Loucy (cell line): ENCODE measurements around the gene PCDHA11.
A peak's percentile ranks its signal among the peaks of the same experiment; 100 is the strongest.

Experiments
- H2AFZ ChIP-seq: fragments of 200-600 bp; sonication (generic); 2 replicates; pipeline ENCODE4 v1.6.0; 2016; ENCODE audit warnings: antibody characterized with exemption, mild to moderate bottlenecking, low read length, moderate library complexity
- H3F3A ChIP-seq: fragments of 200-600 bp; 2 replicates; pipeline ENCODE4 v1.6.0; 2016; ENCODE audit warnings: antibody characterized with exemption, low read depth, mild to moderate bottlenecking
- H3K27me3 ChIP-seq: fragments of 200-600 bp; sonication (generic); 2 replicates; pipeline ENCODE4 v1.6.1; 2014; ENCODE audit warnings: low read length, mild to moderate bottlenecking; ENCODE audit not compliant: insufficient read depth, poor library complexity, severe bottlenecking
- H3K36me3 ChIP-seq: fragments of 200-600 bp; sonication (generic); 2 replicates; pipeline ENCODE4 v1.6.1; 2016; ENCODE audit warnings: low read length; ENCODE audit not compliant: insufficient read depth
- H3K4me1 ChIP-seq: fragments of 200-600 bp; sonication (generic); 2 replicates; pipeline ENCODE4 v1.5.1; 2014; ENCODE audit warnings: low read length, mild to moderate bottlenecking; ENCODE audit not compliant: insufficient read depth, poor library complexity, severe bottlenecking
- H3K4me2 ChIP-seq: fragments of 200-600 bp; sonication (generic); 2 replicates; pipeline ENCODE4 v1.6.0; 2014; ENCODE audit warnings: antibody characterized with exemption, low read length, low read depth, mild to moderate bottlenecking; ENCODE audit not compliant: poor library complexity, severe bottlenecking
- H3K4me3 ChIP-seq: fragments of 200-600 bp; sonication (generic); 2 replicates; pipeline ENCODE4 v1.5.1; 2014; ENCODE audit warnings: low read length, mild to moderate bottlenecking, mixed read lengths; ENCODE audit not compliant: poor library complexity, severe bottlenecking
- H3K79me2 ChIP-seq: fragments of 200-600 bp; sonication (generic); 2 replicates; pipeline ENCODE4 v1.6.1; 2014; ENCODE audit warnings: low read length; ENCODE audit not compliant: insufficient read depth
- H3K9ac ChIP-seq: fragments of 200-600 bp; sonication (generic); 2 replicates; pipeline ENCODE4 v1.6.0; 2014; ENCODE audit warnings: mild to moderate bottlenecking, low read depth, low read length, moderate library complexity; ENCODE audit not compliant: poor library complexity, severe bottlenecking
- H3K9me2 ChIP-seq: fragments of 200-600 bp; sonication (generic); replicated peaks from 2 replicates; pipeline ENCODE4 v1.6.1; 2016; ENCODE audit warnings: low read depth, low read length, mixed read lengths
- H3K9me3 ChIP-seq: fragments of 200-600 bp; sonication (generic); 2 replicates; pipeline ENCODE4 v1.6.1; 2014; ENCODE audit warnings: mild to moderate bottlenecking, antibody characterized with exemption, low read length, low read depth; ENCODE audit not compliant: insufficient read depth
- H4K20me1 ChIP-seq: fragments of 200-600 bp; sonication (generic); 2 replicates; pipeline ENCODE4 v1.6.0; 2014; ENCODE audit warnings: antibody characterized with exemption, low read length, mild to moderate bottlenecking; ENCODE audit not compliant: insufficient read depth, poor library complexity, severe bottlenecking
- EZH2phosphoT487 ChIP-seq: fragments of 200-600 bp; IDR thresholded peaks from 2 replicates; pipeline ENCODE4 v1.6.1; 2018; ENCODE audit warnings: antibody characterized with exemption, mild to moderate bottlenecking, moderate library complexity, borderline replicate concordance
- TF ChIP-seq, protein P1 (sequence below): fragments of 200-600 bp; sonication (generic); conservative IDR thresholded peaks from 2 replicates; pipeline ENCODE4 v1.5.1; 2014; ENCODE audit warnings: mild to moderate bottlenecking, antibody characterized with exemption, low read length

PCDHA11 gene

GRCh38 chr5:140855772-140856674 lies 12.7 kb upstream of the PCDHA11 start, which contains the start of gene PCDHA10:
TSS of gene PCDHA10 (plus strand) at chr5:140855897. CDS start at chr5:140856049, 152 bp downstream.
- TF ChIP-seq EZH2phosphoT487: no peak
- TF ChIP-seq, protein P1, sequence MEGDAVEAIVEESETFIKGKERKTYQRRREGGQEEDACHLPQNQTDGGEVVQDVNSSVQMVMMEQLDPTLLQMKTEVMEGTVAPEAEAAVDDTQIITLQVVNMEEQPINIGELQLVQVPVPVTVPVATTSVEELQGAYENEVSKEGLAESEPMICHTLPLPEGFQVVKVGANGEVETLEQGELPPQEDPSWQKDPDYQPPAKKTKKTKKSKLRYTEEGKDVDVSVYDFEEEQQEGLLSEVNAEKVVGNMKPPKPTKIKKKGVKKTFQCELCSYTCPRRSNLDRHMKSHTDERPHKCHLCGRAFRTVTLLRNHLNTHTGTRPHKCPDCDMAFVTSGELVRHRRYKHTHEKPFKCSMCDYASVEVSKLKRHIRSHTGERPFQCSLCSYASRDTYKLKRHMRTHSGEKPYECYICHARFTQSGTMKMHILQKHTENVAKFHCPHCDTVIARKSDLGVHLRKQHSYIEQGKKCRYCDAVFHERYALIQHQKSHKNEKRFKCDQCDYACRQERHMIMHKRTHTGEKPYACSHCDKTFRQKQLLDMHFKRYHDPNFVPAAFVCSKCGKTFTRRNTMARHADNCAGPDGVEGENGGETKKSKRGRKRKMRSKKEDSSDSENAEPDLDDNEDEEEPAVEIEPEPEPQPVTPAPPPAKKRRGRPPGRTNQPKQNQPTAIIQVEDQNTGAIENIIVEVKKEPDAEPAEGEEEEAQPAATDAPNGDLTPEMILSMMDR: peak; percentile 47
- H3K4me2 ChIP-seq: no peak within 1 kb of the TSS
- H3K79me2 ChIP-seq: no peaks in the 10 kb centered on the region
- no peak within 1 kb of the TSS for H2AFZ ChIP-seq
- H3K36me3 ChIP-seq: no peaks in the 10 kb centered on the region
- H3K4me3 ChIP-seq: no peak within 1 kb of the TSS
- H4K20me1 ChIP-seq: no peaks in the 10 kb centered on the region
- no peaks in the 10 kb centered on the region for H3K9me2 ChIP-seq
- H3K27me3 ChIP-seq: no peaks in the 10 kb centered on the region
- H3K4me1 ChIP-seq: no peaks in the 10 kb centered on the region
- no peaks in the 10 kb centered on the region for H3F3A ChIP-seq
- no peaks in the 10 kb centered on the region for H3K9me3 ChIP-seq
- H3K9ac ChIP-seq: no peak within 1 kb of the TSS

DNA sequence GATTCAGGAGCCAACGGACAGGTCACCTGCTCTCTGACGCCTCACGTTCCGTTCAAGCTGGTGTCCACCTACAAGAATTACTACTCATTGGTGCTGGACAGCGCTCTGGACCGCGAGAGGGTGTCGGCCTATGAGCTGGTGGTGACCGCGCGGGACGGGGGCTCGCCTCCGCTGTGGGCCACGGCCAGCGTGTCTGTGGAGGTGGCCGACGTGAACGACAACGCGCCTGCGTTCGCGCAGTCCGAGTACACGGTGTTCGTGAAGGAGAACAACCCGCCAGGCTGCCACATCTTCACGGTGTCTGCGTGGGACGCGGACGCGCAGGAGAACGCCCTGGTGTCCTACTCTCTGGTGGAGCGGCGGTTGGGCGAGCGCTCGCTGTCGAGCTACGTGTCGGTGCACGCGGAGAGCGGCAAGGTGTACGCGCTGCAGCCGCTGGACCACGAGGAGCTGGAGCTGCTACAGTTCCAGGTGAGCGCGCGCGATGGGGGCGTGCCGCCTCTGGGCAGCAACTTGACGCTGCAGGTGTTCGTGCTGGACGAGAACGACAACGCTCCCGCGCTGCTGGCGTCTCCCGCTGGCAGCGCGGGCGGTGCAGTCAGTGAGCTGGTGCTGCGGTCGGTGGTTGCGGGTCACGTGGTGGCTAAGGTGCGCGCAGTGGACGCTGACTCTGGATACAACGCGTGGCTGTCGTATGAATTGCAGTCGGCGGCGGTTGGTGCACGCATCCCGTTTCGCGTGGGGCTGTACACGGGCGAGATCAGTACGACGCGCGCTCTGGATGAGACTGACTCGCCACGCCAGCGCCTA lies 11.4 kb upstream of the PCDHA11 start:
- Histone ChIP-seq H3F3A (no peaks in the 10 kb centered on the region), H4K20me1 (no peaks in the 10 kb centered on the region), H3K9ac (no peak overlapping the region), H3K27me3 (no peaks in the 10 kb centered on the region), H3K4me3 (no peak overlapping the region), H3K9me3 (no peaks in the 10 kb centered on the region), H3K36me3 (no peaks in the 10 kb centered on the region), H3K9me2 (no peaks in the 10 kb centered on the region), H3K4me1 (no peaks in the 10 kb centered on the region), H3K4me2 (no peak overlapping the region), H3K79me2 (no peaks in the 10 kb centered on the region), H2AFZ (no peak overlapping the region)
- TF ChIP-seq, protein P1: no peak
- no peak for TF ChIP-seq EZH2phosphoT487

DNA sequence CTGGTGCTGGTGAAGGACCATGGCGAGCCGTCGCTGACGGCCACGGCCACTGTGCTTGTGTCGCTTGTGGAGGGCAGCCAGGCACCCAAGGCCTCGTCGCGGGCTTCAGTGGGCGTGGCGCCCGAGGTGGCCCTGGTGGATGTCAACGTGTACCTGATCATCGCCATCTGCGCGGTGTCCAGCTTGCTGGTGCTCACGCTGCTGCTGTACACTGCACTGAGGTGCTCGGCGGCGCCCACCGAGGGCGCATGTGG lies 10.8 kb upstream of the PCDHA11 start:
- no peak overlapping the region for H2AFZ ChIP-seq
- H3K27me3 ChIP-seq: no peaks in the 10 kb centered on the region
- no peak overlapping the region for H3K4me3 ChIP-seq
- H3K9me2 ChIP-seq: no peaks in the 10 kb centered on the region
- no peaks in the 10 kb centered on the region for H3K9me3 ChIP-seq
- H3K36me3 ChIP-seq: no peaks in the 10 kb centered on the region
- no peak overlapping the region for H3K4me2 ChIP-seq
- no peaks in the 10 kb centered on the region for H3K79me2 ChIP-seq
- H4K20me1 ChIP-seq: no peaks in the 10 kb centered on the region
- TF ChIP-seq EZH2phosphoT487: no peak
- TF ChIP-seq, protein P1: no peak
- H3K9ac ChIP-seq: no peak overlapping the region
- H3K4me1 ChIP-seq: no peaks in the 10 kb centered on the region
- H3F3A ChIP-seq: no peaks in the 10 kb centered on the region
